HAP-1 (cell line): ENCODE data around the gene ZNF688.

Source experiments
- DNase-seq, 2 experiments: peaks; one replicate each; pipeline ENCODE4 v3.0.0-alpha.2; 2016 to 2020; ENCODE audit warnings: low spot score in 2 of 2
- H3K27me3 ChIP-seq: fragments of 250-450 bp; sonication (Bioruptor Pico); 2 replicates; pipeline ENCODE4 v1.5.1; 2020; ENCODE audit warnings: low read depth, mild to moderate bottlenecking, moderate library complexity
- H3K36me3 ChIP-seq: fragments of 250-450 bp; sonication (Bioruptor Pico); replicated peaks from 2 replicates; pipeline ENCODE4 v1.5.1; 2020; ENCODE audit warnings: mild to moderate bottlenecking
- H3K4me1 ChIP-seq: fragments of 250-450 bp; sonication (Bioruptor Pico); 2 replicates; pipeline ENCODE4 v1.5.1; 2020; ENCODE audit warnings: mild to moderate bottlenecking
- H3K4me3 ChIP-seq: fragments of 250-450 bp; sonication (Bioruptor Pico); 2 replicates; pipeline ENCODE4 v1.5.1; 2020; ENCODE audit warnings: mild to moderate bottlenecking, moderate library complexity
- H3K9me3 ChIP-seq: fragments of 250-450 bp; sonication (Bioruptor Pico); 2 replicates; pipeline ENCODE4 v1.5.1; 2020; ENCODE audit warnings: mild to moderate bottlenecking, moderate library complexity
- in situ Hi-C: fragments of 300-500 bp; cut with MboI; formaldehyde crosslinking; loops from 3 replicates; pipeline ENCODE4 v1.14.3; 2020; ENCODE audit warnings: low sequenced_read_pairs, inconsistent platforms, mixed read lengths

Gene ZNF688

DNA sequence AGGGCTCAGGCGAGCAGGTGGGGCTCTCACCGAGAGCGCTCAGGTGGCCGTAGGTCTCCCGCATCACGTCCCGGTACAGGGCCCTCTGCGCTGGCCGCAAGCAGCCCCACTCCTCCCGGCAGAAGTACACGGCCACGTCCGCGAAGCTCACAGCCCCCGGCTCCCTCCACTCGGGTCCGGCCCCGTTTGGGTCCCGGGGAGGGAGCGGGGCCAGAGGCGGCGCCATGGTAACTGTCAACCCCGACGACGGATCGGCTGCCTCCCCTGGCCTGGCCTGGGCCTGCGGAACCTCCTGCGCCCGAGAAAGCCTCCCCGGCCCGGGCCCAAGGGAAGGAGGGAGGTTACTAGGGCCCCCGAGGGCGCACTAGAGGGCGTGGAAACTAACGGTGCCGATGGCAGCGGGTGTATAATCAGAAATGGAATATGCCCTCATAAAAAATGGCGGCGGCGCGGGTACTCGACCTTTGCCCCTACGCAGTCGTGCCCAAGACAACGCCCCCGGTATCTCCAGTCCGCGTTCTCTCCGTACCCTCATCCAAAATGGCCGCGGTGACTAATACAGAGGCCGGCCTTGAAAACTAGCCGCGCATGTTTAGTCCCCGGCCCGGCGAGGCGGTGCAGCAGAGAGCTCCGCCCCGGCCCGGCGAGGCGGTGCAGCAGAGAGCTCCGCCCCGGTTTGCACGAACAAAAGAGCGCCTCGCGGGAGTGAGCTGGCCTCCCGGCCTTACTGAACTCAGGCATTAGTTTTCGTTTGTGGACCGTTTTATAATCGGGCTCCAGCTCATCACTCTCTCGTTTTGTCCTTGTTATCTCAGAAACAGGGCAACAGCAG lies 13.3 kb downstream of the ZNF688 start, which contains the start of gene ZNF764:
Gene ZNF764 (minus strand): TSS at position 418 of the 832 bp plus-strand sequence. CDS start 192 bp downstream, at position 226.
- peak; percentile 97 to 98 for DNase-seq
- in situ Hi-C loops, result no loop called here
- Histone ChIP-seq H3K4me3 (peak within 1 kb of the TSS; percentile 95), H3K36me3 (peaks cover 24% of the 10 kb centered on the region), H3K9me3 (no peaks in the 10 kb centered on the region), H3K27me3 (no peaks in the 10 kb centered on the region), H3K4me1 (peaks cover 9% of the 10 kb centered on the region; the same call in 1 of the 2 replicates)

DNA sequence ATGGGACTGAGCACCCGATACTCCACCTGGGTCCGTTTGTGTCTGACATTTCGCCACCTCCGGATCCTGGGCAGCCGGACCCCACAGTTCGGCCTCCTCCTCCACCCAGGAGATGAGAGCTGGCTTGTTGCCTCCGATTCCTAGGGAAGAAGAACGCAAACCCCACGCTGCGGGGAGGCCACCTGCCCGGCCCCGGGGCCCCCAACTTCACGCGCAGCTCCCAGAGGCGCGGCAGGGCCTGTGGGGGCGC lies 13.9 kb downstream of the ZNF688 start:
- Histone ChIP-seq H3K27me3 (no peaks in the 10 kb centered on the region), H3K4me1 (peaks cover 9% of the 10 kb centered on the region; the same call in 1 of the 2 replicates), H3K4me3 (peak overlapping the region; percentile 95), H3K36me3 (peaks cover 24% of the 10 kb centered on the region), H3K9me3 (no peaks in the 10 kb centered on the region)
- DNase-seq, result peak in 1 of 2 experiments; percentile 19
- in situ Hi-C loops, result no loop called here

DNA sequence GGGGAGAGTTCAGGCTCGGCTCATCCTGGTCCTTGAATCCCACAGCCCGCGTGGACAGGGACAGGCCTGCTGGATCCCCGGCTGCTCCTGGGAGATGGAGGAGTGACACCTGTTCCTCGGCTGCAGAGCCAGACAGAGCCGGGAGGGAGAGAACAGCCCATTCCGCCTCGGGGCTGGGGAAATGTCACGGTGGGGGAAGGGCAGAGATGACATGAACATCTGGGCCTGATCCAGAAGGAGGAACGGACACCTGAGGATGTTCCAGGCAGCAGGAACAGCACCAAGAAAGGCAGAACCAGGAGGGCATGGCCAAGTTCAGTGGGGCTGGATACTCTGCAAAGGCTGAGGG lies 15.4 kb downstream of the ZNF688 start:
- Histone ChIP-seq H3K4me1 (peaks cover 9% of the 10 kb centered on the region; the same call in 1 of the 2 replicates), H3K27me3 (no peaks in the 10 kb centered on the region), H3K9me3 (no peaks in the 10 kb centered on the region), H3K36me3 (peaks cover 24% of the 10 kb centered on the region), H3K4me3 (no peak overlapping the region)
- no peak for DNase-seq
- in situ Hi-C loops, result no loop called here

DNA sequence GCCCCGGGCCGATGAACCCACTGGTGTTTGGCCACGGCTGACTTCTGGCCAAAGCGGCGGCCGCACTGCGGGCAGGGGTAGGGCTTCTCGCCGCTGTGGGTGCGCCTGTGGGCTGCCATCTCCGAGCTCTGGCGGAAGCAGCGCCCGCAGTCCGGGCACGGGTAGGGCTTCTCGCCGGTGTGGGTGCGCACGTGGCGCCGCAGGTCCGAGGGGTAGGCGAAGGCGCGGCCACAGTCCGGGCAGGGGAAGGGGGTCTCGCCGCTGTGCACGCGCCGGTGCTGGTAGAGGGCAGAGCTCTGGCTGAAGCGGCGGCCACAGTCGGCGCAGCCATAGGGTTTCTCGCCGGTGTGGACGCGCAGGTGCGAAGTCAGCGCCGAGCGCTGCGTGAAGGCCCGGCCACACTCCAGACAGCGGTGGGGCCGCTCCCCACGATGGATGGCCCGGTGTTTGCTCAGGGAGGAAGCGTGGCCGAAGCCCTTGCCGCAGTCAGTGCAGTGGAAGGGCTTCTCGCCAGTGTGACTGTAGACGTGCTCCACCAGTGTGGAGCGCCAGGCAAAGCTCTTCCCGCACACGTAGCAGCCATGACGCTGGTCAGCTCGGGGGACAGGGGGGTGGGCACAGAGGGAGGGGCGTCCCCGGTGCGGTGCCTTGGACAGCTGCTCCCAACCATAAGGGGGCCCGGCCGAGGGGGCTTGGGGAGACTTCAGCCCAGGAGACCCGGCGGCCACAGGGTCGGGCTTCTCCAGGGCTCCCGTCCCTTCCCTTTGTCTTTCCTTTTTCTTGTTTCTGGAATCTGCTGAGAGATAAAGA lies 16.0 kb downstream of the ZNF688 start:
- in situ Hi-C loops, result no loop called here
- DNase-seq, result no peak
- Histone ChIP-seq H3K4me3 (no peak overlapping the region), H3K27me3 (no peaks in the 10 kb centered on the region), H3K9me3 (no peaks in the 10 kb centered on the region), H3K36me3 (peaks cover 24% of the 10 kb centered on the region), H3K4me1 (peaks cover 9% of the 10 kb centered on the region; the same call in 1 of the 2 replicates)

DNA sequence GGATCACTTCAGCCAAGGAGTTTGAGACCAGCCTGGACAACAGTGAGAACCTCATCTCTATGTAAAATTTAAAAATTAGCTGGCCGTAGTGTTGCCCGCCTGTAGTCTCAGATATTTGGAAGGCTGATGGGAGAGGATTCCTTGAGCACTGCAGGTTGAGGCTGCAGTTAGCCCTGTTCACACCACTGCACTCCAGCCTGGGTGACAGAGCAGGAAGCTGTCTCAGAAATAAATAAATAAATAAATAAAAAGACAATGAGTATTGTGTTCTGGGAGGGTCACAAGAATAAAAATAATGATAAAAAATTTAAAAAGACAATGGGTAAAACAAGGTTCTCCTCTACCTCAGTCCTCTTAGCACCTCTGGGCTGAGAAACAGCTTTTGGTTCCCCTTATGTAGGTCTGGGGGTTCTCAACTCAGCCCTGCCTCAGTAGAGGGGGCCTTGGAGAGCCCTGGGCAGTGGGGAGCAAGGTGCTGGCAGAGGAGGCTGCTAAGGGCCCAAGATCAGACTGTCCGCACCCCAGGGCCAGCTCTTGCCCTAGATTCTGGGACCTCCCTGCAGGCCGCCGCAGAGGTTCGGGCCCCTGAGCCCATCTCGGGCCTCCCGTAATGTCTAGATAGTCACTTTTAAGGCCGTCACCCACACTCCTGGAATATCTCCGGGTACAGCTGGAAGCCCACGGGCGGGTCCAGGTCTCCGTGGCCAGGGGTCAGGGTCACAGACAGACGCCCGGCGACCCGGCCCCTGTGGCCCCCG lies 16.8 kb downstream of the ZNF688 start:
- H3K36me3 ChIP-seq, result peaks cover 24% of the 10 kb centered on the region
- H3K27me3 ChIP-seq, result no peaks in the 10 kb centered on the region
- in situ Hi-C loops, result no loop called here
- H3K4me1 ChIP-seq, result peaks cover 9% of the 10 kb centered on the region; the same call in 1 of the 2 replicates
- no peaks in the 10 kb centered on the region for H3K9me3 ChIP-seq
- no peak for DNase-seq
- H3K4me3 ChIP-seq, result no peak overlapping the region

DNA sequence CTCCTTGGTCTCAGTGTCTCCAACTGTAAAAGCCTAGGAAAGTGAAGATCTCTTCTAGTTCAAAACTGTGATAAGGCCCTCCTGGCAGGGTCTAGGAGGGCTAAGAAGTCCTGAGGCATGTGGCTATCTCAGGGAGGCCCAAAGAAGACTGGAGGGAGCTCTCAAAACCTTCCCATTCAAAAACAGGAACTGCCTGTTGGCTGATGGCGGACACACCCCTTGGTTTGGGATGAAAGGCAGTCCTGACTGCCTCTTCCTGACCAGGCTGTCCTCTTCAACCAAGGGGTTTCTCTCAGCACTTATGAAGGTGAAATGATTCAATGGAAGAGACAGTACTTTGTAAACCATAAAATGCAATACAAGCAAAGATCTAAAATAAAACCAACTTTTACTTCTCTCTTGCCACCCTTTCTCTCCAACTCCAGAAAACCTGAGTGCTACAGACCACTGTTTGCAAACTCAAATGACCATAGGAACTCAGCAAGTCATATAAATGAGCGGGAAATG lies 18.1 kb downstream of the ZNF688 start:
- Histone ChIP-seq H3K4me1 (peaks cover 2% of the 10 kb centered on the region; the same call in 1 of the 2 replicates), H3K9me3 (no peaks in the 10 kb centered on the region), H3K27me3 (no peaks in the 10 kb centered on the region), H3K36me3 (peaks cover 24% of the 10 kb centered on the region), H3K4me3 (no peak overlapping the region)
- in situ Hi-C loops, result no loop called here
- DNase-seq, result no peak

DNA sequence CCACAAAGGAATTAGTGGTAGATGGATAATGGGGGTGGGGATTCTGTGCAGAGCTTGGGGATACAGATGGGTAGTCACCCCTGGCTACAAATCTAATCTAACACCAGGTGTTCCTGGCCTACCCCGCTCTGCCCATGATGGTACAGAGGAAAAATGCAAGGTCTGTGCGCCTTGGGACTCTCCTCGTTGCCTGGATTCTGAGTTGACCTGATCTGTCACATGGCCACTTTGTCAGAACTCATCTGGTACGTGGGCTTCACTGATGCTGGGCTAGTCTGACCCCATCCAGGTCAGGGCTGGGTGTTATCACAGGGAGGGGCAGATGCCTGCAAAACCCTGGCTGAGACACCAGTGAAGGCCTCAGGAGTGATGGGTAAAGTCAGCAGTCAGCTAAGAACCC lies 18.6 kb downstream of the ZNF688 start:
- in situ Hi-C loops, result no loop called here
- no peak for DNase-seq
- no peaks in the 10 kb centered on the region for H3K27me3 ChIP-seq
- no peak overlapping the region for H3K4me3 ChIP-seq
- H3K9me3 ChIP-seq, result no peaks in the 10 kb centered on the region
- H3K36me3 ChIP-seq, result peaks cover 24% of the 10 kb centered on the region
- peaks cover 2% of the 10 kb centered on the region; the same call in 1 of the 2 replicates for H3K4me1 ChIP-seq

DNA sequence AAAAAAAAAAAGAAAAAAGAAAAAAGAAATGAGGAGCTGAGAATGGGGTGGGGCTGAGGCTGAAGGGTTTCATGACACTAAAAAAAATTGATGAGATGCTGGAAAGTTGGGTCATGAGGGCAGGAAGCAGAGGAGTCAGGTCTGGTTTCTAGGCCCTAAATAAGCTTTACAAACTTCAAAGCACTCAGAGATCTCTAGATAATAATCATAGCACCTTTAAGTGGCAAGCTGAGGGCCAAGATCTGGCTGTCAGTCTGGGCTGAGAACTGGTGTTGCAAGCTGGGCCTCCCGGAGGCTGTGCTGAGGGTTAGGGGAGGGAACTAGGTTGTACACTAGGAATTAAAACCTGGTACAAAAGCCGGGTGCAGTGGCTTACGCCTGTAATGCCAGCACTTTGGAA lies 19.7 kb downstream of the ZNF688 start:
- H3K36me3 ChIP-seq, result peaks cover 24% of the 10 kb centered on the region
- no peaks in the 10 kb centered on the region; the same call in 1 of the 2 replicates for H3K4me1 ChIP-seq
- no peaks in the 10 kb centered on the region for H3K27me3 ChIP-seq
- in situ Hi-C loops, result no loop called here
- H3K9me3 ChIP-seq, result no peaks in the 10 kb centered on the region
- no peak for DNase-seq
- no peak overlapping the region for H3K4me3 ChIP-seq

DNA sequence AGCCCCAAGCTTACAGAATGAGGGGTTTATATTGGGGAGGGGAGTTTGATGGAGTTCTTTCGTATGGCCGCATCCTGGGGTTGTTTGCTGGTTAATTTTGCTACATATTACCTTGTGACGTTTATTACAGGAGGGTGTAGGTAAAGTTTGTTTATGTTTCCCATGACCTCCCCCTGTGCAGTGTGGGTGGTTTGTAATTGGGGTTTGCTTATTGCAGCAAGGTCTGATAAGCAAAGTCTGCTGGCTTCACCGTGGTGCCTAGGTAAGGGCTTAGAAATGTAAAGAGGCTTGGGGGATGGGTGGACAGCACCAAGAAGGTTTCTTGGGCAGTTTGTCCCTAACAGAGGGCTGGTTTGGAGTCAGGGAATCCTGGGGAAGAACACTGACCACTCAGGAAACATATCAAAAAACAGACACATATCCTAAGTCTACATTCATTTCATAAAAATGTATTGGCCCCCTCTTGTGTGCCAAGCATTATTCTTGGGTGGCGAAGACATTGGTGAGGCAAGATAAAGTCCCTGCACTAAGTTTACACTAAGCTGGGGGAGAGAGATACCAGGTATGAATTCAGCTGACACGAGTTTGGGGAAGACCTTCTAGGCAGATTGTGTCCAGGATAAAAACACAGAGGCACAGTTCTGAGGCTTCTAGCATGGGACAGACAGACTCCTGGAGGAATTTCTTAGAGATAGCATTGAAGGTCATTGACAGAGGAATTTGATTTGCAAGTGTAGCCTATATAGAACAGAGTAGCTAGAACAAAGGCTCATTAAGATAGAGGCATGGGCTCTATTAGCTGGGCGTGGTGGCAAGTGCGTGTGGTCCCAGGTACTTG lies 22.9 kb downstream of the ZNF688 start:
- in situ Hi-C loops, result no loop called here
- Histone ChIP-seq H3K4me3 (no peak overlapping the region), H3K36me3 (peaks cover under 1% of the 10 kb centered on the region; the same call in 1 of the 2 replicates), H3K27me3 (no peaks in the 10 kb centered on the region), H3K9me3 (no peaks in the 10 kb centered on the region), H3K4me1 (no peaks in the 10 kb centered on the region; the same call in 1 of the 2 replicates)
- no peak for DNase-seq

DNA sequence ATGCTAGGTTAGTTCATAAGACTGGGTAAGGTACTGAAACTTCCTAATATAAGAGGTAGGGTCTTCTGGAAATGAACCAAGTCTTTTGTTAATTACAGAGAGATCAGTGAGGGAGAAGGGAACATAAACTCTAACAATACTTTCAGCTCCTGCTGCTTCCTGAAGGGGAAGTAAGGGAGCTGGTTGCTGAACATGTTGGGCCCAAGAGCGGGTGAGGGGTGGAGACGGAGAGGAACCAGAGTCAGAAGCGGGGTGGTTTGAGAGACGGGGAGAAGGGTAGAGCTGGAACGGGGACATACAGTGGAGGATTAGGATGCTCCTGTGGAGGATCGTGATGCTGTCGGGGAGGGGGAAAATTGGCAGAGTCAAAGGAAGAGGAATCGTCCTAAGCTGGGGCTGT lies 25.4 kb downstream of the ZNF688 start:
- no peak for DNase-seq
- H3K4me1 ChIP-seq, result no peaks in the 10 kb centered on the region; the same call in 1 of the 2 replicates
- no peaks in the 10 kb centered on the region for H3K9me3 ChIP-seq
- no peaks in the 10 kb centered on the region for H3K27me3 ChIP-seq
- no peak overlapping the region for H3K4me3 ChIP-seq
- no peaks in the 10 kb centered on the region for H3K36me3 ChIP-seq
- in situ Hi-C loops, result no loop called here

DNA sequence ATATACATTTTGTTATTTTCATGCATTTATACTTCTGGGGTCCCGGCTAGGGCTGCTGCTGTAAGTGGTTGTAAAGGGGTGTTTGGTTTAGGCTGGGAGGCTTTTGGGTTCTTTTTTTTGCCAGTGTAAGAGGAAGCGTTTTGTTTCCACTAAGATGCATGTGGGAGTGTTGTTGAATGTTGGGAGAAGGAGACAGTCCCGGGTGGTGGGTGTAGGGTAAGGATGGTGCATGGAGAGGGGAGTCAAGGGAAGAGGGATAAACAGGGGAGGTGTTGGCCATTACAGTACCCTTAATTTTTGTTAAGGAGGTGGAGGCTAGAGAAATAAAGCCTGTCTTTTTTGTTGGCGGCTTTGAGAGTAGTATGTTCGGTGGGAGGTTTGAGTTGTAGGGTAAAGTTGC lies 28.4 kb downstream of the ZNF688 start:
- Histone ChIP-seq H3K4me3 (no peak overlapping the region), H3K27me3 (no peaks in the 10 kb centered on the region), H3K4me1 (no peaks in the 10 kb centered on the region), H3K9me3 (no peaks in the 10 kb centered on the region), H3K36me3 (no peaks in the 10 kb centered on the region)
- no peak for DNase-seq
- in situ Hi-C loops, result no loop called here

DNA sequence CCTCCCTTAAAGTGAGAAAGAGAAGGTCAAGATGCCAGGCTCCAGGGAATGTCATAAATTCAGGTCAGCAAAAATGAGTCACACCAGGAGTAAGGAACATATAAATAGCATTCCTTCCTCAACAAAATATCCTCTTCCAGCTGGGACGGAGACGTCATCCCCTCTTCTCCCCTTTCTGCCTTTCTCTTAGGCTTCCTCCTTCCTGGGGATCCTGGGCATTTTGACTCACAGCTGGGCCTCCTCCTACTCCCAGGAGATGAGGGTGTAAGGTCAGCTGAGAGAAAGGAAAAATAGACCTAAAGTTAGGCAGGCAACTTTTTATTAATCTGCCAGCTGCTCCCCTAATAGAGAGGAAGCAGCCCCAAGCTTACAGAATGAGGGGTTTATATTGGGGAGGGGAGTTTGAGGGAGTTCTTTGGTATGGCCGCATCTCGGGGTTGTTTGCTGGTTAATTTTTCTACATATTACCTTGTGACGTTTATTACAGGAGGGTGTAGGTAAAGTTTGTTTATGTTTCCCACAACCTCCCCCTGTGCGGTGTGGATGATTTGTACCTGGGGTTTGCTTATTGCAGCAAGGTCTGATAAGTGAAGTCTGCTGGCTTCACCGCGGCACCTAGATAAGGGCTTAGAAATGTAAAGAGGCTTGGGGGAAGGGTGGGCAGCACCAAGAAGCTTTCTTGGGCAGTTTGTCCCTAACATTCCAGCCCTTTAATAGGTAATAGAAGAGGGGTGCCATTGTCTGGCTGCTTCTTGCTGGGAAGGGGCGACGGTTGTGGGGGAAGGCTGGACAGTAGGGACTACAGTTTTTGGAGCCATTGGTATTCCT lies 29.8 kb downstream of the ZNF688 start:
- no peaks in the 10 kb centered on the region for H3K4me1 ChIP-seq
- H3K27me3 ChIP-seq, result no peaks in the 10 kb centered on the region
- no peaks in the 10 kb centered on the region; the same call in 1 of the 2 replicates for H3K36me3 ChIP-seq
- H3K9me3 ChIP-seq, result no peaks in the 10 kb centered on the region
- DNase-seq, result no peak
- in situ Hi-C loops, result no loop called here
- no peak overlapping the region for H3K4me3 ChIP-seq
